IMR-90 (cell line): ENCODE measurements around the gene KRT7. TPM values are rescaled to one million over a fixed set of nuclear protein-coding genes. Genes with fewer than 3 reads are reported as not detected.

Experiments used
- ATAC-seq: fragments of 200-7000 bp; cut with Tn5 transposase; 2 replicates; pipeline ENCODE4 v1.9.1; 2020; ENCODE audit warnings: low read depth, mild to moderate bottlenecking, moderate library complexity
- BruUV-seq: library from RNA; stranded (reverse); fragments of 400-500 nt; replicated peaks from 2 replicates; lab custom pipeline; 2021; lab: Mats Ljungman, UMichigan
- CTCF ChIA-PET: fragments of 300-600 bp; formaldehyde crosslinking; extraction: SDS; loops from one replicate; lab custom pipeline; 2021; ENCODE audit warnings: antibody characterized with exemption; lab: Yijun Ruan, JAX
- POLR2A ChIA-PET: fragments of 300-600 bp; sonication (Branson Sonifier 250); formaldehyde crosslinking; loops from one replicate; lab custom pipeline; 2022; ENCODE audit warnings: antibody characterized with exemption; ENCODE audit not compliant: unreplicated experiment; lab: Charles Lee
- DNase-seq: peaks from one replicate; pipeline ENCODE4 v3.0.0; 2013
- H2AFZ ChIP-seq: replicated peaks from 2 replicates; pipeline ENCODE3; 2013; ENCODE audit warnings: low read length, mild to moderate bottlenecking; ENCODE audit not compliant: poor library complexity
- H2AK5ac ChIP-seq: 2 replicates; pipeline ENCODE4 v1.6.1; 2013; ENCODE audit warnings: low read depth, low read length, inconsistent platforms
- H2AK9ac ChIP-seq: replicated peaks from 2 replicates; pipeline ENCODE3; 2013; ENCODE audit warnings: mild to moderate bottlenecking, low read depth, low read length, moderate library complexity; ENCODE audit not compliant: poor library complexity
- H2BK120ac ChIP-seq: 2 replicates; pipeline ENCODE4 v1.6.1; 2013; ENCODE audit warnings: low read depth, low read length, inconsistent platforms
- H2BK15ac ChIP-seq: 3 replicates; pipeline ENCODE4 v1.6.1; 2013; ENCODE audit warnings: low read depth, low read length, inconsistent platforms
- H2BK20ac ChIP-seq: 2 replicates; pipeline ENCODE4 v1.6.1; 2013; ENCODE audit warnings: low read depth, mild to moderate bottlenecking, inconsistent platforms, low read length, moderate library complexity
- H2BK5ac ChIP-seq: 2 replicates; pipeline ENCODE4 v1.6.1; 2013; ENCODE audit warnings: mild to moderate bottlenecking, low read depth, low read length, inconsistent platforms; ENCODE audit not compliant: poor library complexity, severe bottlenecking
- H3K14ac ChIP-seq: replicated peaks from 2 replicates; pipeline ENCODE4 v1.6.1; 2013; ENCODE audit warnings: low read depth, low read length, inconsistent platforms
- H3K18ac ChIP-seq: 2 replicates; pipeline ENCODE4 v1.6.1; 2013; ENCODE audit warnings: low read depth, low read length, control low read depth
- H3K23ac ChIP-seq: 2 replicates; pipeline ENCODE4 v1.6.1; 2013; ENCODE audit warnings: low read depth, low read length, inconsistent platforms
- H3K27ac ChIP-seq: 2 replicates; pipeline ENCODE4 v1.5.1; 2013; ENCODE audit warnings: mild to moderate bottlenecking, control low read depth, low read length; ENCODE audit not compliant: insufficient read depth
- H3K27me3 ChIP-seq: 2 replicates; pipeline ENCODE4 v1.6.1; 2013; ENCODE audit warnings: low read length; ENCODE audit not compliant: control insufficient read depth, insufficient read depth
- H3K36me3 ChIP-seq: 2 replicates; pipeline ENCODE4 v1.6.1; 2013; ENCODE audit warnings: low read length, mixed read lengths; ENCODE audit not compliant: control insufficient read depth, insufficient read depth
- H3K4ac ChIP-seq: 2 replicates; pipeline ENCODE4 v1.6.1; 2013; ENCODE audit warnings: low read depth, low read length, inconsistent platforms
- H3K4me1 ChIP-seq: 2 replicates; pipeline ENCODE4 v1.6.1; 2013; ENCODE audit warnings: low read length, mixed read lengths; ENCODE audit not compliant: control insufficient read depth, insufficient read depth
- H3K4me2 ChIP-seq: 2 replicates; pipeline ENCODE4 v1.6.1; 2013; ENCODE audit warnings: low read depth, mild to moderate bottlenecking, control low read depth, low read length, moderate library complexity
- H3K4me3 ChIP-seq: 2 replicates; pipeline ENCODE4 v1.5.1; 2013; ENCODE audit warnings: low read depth, mild to moderate bottlenecking, control low read depth, low read length, moderate library complexity; ENCODE audit not compliant: insufficient read depth
- H3K56ac ChIP-seq: 2 replicates; pipeline ENCODE4 v1.6.1; 2013; ENCODE audit warnings: low read length, inconsistent platforms; ENCODE audit not compliant: insufficient read depth; ENCODE audit errors: extremely low read depth
- H3K79me1 ChIP-seq, 2 experiments: 2 replicates each; pipeline ENCODE4 v1.6.1; 2013; ENCODE audit warnings: low read length in 2 of 2, inconsistent platforms in 1 of 2, low read depth in 1 of 2
- H3K9ac ChIP-seq: 2 replicates; pipeline ENCODE4 v1.6.1; 2013; ENCODE audit warnings: low read depth, low read length, control low read depth
- H3K9me1 ChIP-seq: 2 replicates; pipeline ENCODE4 v1.6.1; 2013; ENCODE audit warnings: low read length, inconsistent platforms; ENCODE audit not compliant: insufficient read depth
- H3K9me3 ChIP-seq: 2 replicates; pipeline ENCODE4 v1.6.1; 2013; ENCODE audit warnings: low read length; ENCODE audit not compliant: control insufficient read depth, insufficient read depth
- H4K20me1 ChIP-seq: 2 replicates; pipeline ENCODE4 v1.6.1; 2013; ENCODE audit warnings: low read length, inconsistent platforms; ENCODE audit not compliant: insufficient read depth
- H4K5ac ChIP-seq: 2 replicates; pipeline ENCODE4 v1.6.1; 2013; ENCODE audit warnings: mild to moderate bottlenecking, low read depth, low read length, control low read depth
- H4K8ac ChIP-seq, 2 experiments: 2 replicates each; pipeline ENCODE4 v1.6.1; 2013; ENCODE audit warnings: low read depth in 2 of 2, low read length in 2 of 2, control low read depth in 1 of 2, inconsistent platforms in 1 of 2
- H4K91ac ChIP-seq: 2 replicates; pipeline ENCODE4 v1.6.1; 2013; ENCODE audit warnings: low read depth, low read length, inconsistent platforms; ENCODE audit not compliant: insufficient read depth
- BHLHE40 ChIP-seq: fragments of 150-350 bp; IDR thresholded peaks from 2 replicates; pipeline ENCODE4 v1.6.1; 2016; ENCODE audit warnings: mild to moderate bottlenecking, low read depth, low read length
- CEBPB ChIP-seq: IDR thresholded peaks from 2 replicates; pipeline ENCODE4 v1.6.1; 2012; ENCODE audit warnings: low read depth, low read length, improper control_type of control experiment
- CHD1 ChIP-seq: IDR thresholded peaks from 2 replicates; pipeline ENCODE4 v1.6.1; 2012; ENCODE audit warnings: low read depth, low read length, improper control_type of control experiment
- ELK1 ChIP-seq: fragments of 150-350 bp; IDR thresholded peaks from 2 replicates; pipeline ENCODE4 v1.6.1; 2016; ENCODE audit warnings: low read depth, mild to moderate bottlenecking, low read length, moderate library complexity, borderline replicate concordance
- MAZ ChIP-seq: IDR thresholded peaks from 2 replicates; pipeline ENCODE4 v1.6.1; 2012; ENCODE audit warnings: low read depth, mild to moderate bottlenecking, low read length, improper control_type of control experiment, moderate library complexity, borderline replicate concordance
- NFE2L2 ChIP-seq: fragments of 150-350 bp; IDR thresholded peaks from 2 replicates; pipeline ENCODE4 v1.6.1; 2016; ENCODE audit warnings: low read depth, mild to moderate bottlenecking, low read length
- POLR2A ChIP-seq: IDR thresholded peaks from 2 replicates; pipeline ENCODE4 v1.6.1; 2012; ENCODE audit warnings: mild to moderate bottlenecking, low read depth, low read length
- RAD21 ChIP-seq: IDR thresholded peaks from 2 replicates; pipeline ENCODE4 v1.6.1; 2012; ENCODE audit warnings: low read length, improper control_type of control experiment
- SMC3 ChIP-seq: fragments of 150-350 bp; IDR thresholded peaks from 2 replicates; pipeline ENCODE4 v1.6.1; 2016; ENCODE audit warnings: low read depth, mild to moderate bottlenecking, antibody characterized with exemption, low read length, moderate library complexity
- WGBS, 2 experiments: methylation state at CpG; one replicate each; pipeline versions ENCODE4 v1.1.5 to v1.1.7; 2013; ENCODE audit warnings: missing lambda C conversion rate in 2 of 2; ENCODE audit not compliant: insufficient read length in 1 of 2; ENCODE audit errors: extremely low coverage in 2 of 2; 5-methylcytosine and 5-hydroxymethylcytosine counted together
- dilution Hi-C: fragments of 300-500 bp; cut with HindIII; formaldehyde crosslinking; loops from one replicate; pipeline ENCODE4 v1.14.3; 2018; ENCODE audit warnings: low sequenced_read_pairs; ENCODE audit not compliant: unreplicated experiment
- in situ Hi-C: fragments of 300-500 bp; cut with MboI; formaldehyde crosslinking; loops from 3 replicates; pipeline ENCODE4 v1.14.3; 2019; ENCODE audit warnings: low sequenced_read_pairs, inconsistent platforms, mixed read lengths
- intact Hi-C: fragments of 100-400 bp; cut with micrococcal nuclease; formaldehyde crosslinking; loops from 2 replicates; pipeline ENCODE4 v1.10.0; 2022
- polyA plus RNA-seq, 3 experiments: library from polyadenylated mRNA; depleted of rRNA; stranded (reverse); fragments of >200 nt; gene quantifications; 2 replicates each; pipeline ENCODE4 v1.2.3, GENCODE V29; 2012; ENCODE audit warnings: low replicate concordance in 1 of 3
- total RNA-seq: library from RNA; depleted of rRNA; stranded (reverse); fragments of >200 nt; gene quantifications from 2 replicates; pipeline ENCODE4 v1.2.3, GENCODE V29; 2012

Gene KRT7
- total and polyA plus RNA-seq, 2 of the 4 experiments (the other 2 are of a cell fraction) = 0.54 to 1.7 TPM

GRCh38 chr12:52210925-52211650 is 22.0 kb upstream of the KRT7 start:
- POLR2A ChIA-PET = no interaction called here
- CTCF ChIA-PET = no interaction called here
- Histone ChIP-seq H3K27me3 (no peaks in the 10 kb centered on the region), H3K79me1 (no peaks in the 10 kb centered on the region), H3K18ac (no peak overlapping the region), H3K4me2 (no peak overlapping the region), H3K56ac (no peak overlapping the region), H2BK5ac (no peak overlapping the region), H3K27ac (no peak overlapping the region), H3K9ac (no peak overlapping the region), H2AFZ (peak overlapping the region; percentile 56), H3K9me1 (peaks cover 16% of the 10 kb centered on the region), H3K4me3 (no peak overlapping the region), H3K14ac (no peak overlapping the region), H3K4ac (peak overlapping the region; percentile 53; the same call in 1 of the 2 replicates), H4K5ac (no peak overlapping the region), H4K20me1 (no peaks in the 10 kb centered on the region), H3K9me3 (no peaks in the 10 kb centered on the region), H3K36me3 (no peaks in the 10 kb centered on the region), H2BK120ac (peak overlapping the region; percentile 53), H2AK9ac (no peak overlapping the region), H2BK20ac (peak overlapping the region; percentile 18; the same call in 1 of the 2 replicates), H2AK5ac (peak overlapping the region; percentile 44), H4K91ac (peak overlapping the region; percentile 66), H3K4me1 (peaks cover 10% of the 10 kb centered on the region), H3K23ac (no peak overlapping the region), H4K8ac (peak overlapping the region in 1 of 2 experiments; percentile 54; a peak in 1 of 4 replicates), H2BK15ac (no peak overlapping the region)
- no peak for TF ChIP-seq ELK1
- no peak for TF ChIP-seq POLR2A
- TF ChIP-seq RAD21 = no peak
- no peak for TF ChIP-seq NFE2L2
- TF ChIP-seq BHLHE40 = no peak
- TF ChIP-seq SMC3 = no peak
- TF ChIP-seq CEBPB = no peak
- TF ChIP-seq MAZ = no peak
- no peak for TF ChIP-seq CHD1
- DNase-seq (no peak), ATAC-seq (no peak)
- WGBS, 2 experiments = 31% methylated on average over 3 of the region's 10 CpGs; no CpG with 5 or more reads in 1 of the 2 experiments
- dilution Hi-C loops = no loop called here
- in situ Hi-C loops = no loop called here
- BruUV-seq = no TSS peak
- intact Hi-C loops = loop anchor here (10.0 kb wide), 1 partner anchor 664 kb away; no protein-coding TSS in a partner anchor
